Measurements from ENCODE around the gene PNMA6E.
"Not testable (repeated sequence)": the region's sequence is repeated elsewhere in the genome, so short reads cannot be mapped to it uniquely, and the experiment has no call there.

The PNMA6E gene

DNA sequence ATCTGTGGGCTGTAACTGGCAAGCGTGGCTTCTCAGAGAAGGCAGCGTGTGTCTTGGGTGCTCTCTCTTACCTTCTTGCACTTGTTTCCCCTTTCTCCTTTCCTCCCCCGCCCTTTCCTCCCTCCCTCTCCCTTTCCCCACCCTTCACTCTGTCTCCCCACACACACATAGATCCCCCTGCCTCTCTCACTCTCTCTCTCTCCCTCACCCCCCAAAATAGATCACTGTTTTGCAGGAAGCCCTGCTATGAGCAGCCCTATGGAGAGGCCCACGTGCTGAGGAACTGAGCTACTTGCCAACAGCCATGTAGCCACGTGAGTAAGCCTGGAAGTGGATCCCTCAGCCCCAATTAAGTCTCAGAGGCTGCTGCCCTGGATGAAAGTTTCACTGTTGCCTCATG lies 4.3 kb upstream of the PNMA6E start:
- H3K27ac ChIP-seq = no peak overlapping the region
- ChIA-PET POLR2A (ENCODE audit: low non-redundant PET) (no interaction called here), CTCF (no interaction called here)
- TF ChIP-seq, protein P1, sequence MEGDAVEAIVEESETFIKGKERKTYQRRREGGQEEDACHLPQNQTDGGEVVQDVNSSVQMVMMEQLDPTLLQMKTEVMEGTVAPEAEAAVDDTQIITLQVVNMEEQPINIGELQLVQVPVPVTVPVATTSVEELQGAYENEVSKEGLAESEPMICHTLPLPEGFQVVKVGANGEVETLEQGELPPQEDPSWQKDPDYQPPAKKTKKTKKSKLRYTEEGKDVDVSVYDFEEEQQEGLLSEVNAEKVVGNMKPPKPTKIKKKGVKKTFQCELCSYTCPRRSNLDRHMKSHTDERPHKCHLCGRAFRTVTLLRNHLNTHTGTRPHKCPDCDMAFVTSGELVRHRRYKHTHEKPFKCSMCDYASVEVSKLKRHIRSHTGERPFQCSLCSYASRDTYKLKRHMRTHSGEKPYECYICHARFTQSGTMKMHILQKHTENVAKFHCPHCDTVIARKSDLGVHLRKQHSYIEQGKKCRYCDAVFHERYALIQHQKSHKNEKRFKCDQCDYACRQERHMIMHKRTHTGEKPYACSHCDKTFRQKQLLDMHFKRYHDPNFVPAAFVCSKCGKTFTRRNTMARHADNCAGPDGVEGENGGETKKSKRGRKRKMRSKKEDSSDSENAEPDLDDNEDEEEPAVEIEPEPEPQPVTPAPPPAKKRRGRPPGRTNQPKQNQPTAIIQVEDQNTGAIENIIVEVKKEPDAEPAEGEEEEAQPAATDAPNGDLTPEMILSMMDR (conservative IDR thresholded peaks at IDR 0.05; ENCODE audit: low read depth) = no peak
- no peak for DNase-seq (ENCODE audit: low spot score)

DNA sequence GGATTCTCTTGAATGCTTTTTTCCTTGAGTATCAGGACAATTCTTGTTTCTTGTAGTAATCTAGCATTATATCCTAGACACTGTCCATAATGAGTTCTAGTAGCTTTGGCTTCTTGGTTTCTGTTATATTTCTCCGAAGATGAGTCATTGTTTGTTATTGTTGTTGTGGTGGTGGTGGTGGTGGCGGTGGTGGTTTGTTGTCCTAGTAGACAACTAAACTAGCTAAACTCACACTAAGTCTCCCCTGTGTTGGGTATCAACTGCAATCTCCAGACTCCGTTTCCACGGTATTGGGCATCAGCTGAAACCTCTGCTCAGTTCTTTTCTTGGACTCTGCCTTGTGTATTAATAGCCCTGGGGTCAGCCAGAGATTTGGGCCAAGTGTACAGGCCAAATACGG lies 3.2 kb upstream of the PNMA6E start:
- H3K27ac ChIP-seq; CTCF ChIA-PET; DNase-seq (ENCODE audit: low spot score); POLR2A ChIA-PET (ENCODE audit: low non-redundant PET): not testable (repeated sequence)

DNA sequence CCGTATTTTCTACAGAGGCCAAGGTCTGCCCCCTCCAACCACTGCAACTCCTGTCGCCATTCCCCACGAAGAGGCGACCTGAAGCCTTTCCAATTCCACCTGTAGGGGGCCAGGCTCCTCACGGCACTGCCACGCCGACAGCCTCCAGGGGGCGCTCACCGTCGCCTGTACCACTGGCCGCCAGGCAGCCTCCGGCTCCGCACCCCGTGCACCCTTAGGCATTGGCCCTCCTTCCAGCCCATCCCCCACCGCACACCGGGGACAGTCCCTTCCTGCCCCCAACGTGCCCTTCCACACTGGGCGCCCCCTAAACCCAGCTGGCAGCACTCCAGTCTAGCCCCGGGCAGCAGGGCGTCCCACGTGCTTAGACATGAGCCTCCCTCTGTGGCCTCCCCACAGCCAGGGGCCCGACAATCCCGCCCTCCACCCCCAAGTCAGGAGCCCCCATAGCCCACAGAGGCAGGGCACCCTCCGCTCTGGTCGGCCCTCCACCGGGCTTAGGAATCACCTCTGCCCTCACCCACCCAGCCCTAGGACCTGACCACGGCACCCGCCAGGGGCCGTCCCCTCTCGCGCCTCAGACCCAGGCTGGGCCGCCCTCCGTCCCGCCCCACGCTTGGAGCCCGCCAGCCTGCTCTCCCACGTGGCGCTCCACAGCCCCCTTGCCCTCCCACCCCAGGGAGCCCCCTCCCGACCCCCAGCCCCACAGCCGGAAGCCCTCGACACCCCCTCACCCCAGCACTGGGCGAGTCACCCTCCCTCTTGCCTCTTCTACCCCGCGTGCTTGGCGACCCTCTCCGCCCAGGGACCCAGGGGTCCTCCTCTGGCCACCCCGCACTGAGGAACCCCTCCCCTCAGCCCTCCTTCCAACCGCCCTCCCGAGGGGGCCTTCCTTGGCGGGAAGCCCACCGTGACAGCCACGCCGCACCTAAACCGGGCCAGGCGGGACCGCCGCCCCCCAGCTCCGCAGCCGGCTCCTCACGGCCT lies 711 bp downstream of the PNMA6E start:
- TF ChIP-seq, protein P1 (conservative IDR thresholded peaks at IDR 0.05; ENCODE audit: low read depth) = peak; percentile 58
- POLR2A ChIA-PET (ENCODE audit: low non-redundant PET) = no interaction called here
- no peak overlapping the region for H3K27ac ChIP-seq
- peak; percentile 49 for DNase-seq (ENCODE audit: low spot score)
- CTCF ChIA-PET = interaction anchor here (0.6 kb wide), 1 partner anchor 80 kb away, joined by 4 read pairs; no protein-coding TSS in a partner anchor

DNA sequence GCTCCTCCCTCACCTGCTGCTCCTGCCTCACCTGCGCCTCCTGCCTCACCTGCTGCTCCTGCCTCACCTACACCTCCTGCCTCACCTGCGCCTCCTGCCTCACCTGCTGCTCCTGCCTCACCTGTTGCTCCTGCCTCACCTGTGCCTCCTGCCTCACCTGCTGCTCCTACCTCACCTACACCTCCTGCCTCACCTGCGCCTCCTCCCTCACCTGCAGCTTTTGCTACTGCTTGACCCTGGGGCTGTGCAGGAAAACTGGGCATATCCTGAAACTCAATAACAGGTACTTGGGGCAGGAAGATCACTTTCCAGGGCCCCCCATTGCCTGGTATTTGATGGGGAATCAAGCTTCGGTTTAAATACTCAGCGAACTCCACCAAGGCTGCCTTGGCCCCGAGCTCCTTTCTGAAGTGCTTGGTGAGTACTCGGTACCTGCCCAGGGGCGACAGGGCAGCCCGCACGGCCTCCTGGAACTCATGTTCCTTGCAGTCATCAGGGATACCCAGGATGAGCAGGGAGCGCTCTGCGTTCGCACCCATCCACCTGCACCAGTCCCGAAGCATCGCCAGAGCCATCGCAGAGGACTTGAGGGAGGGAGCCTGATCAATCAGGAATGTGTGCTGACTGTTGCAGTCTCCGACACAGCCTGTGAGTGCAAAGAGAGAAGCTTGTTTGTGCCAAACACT lies 2.7 kb downstream of the PNMA6E start:
- CTCF ChIA-PET = interaction anchor here (0.6 to 0.9 kb wide), 2 partner anchors 109 to 430 kb away, joined by 4 read pairs; no protein-coding TSS in a partner anchor
- DNase-seq (ENCODE audit: low spot score) = no peak
- TF ChIP-seq, protein P1 (conservative IDR thresholded peaks at IDR 0.05; ENCODE audit: low read depth) = no peak
- POLR2A ChIA-PET (ENCODE audit: low non-redundant PET) = no interaction called here
- H3K27ac ChIP-seq = no peak overlapping the region

DNA sequence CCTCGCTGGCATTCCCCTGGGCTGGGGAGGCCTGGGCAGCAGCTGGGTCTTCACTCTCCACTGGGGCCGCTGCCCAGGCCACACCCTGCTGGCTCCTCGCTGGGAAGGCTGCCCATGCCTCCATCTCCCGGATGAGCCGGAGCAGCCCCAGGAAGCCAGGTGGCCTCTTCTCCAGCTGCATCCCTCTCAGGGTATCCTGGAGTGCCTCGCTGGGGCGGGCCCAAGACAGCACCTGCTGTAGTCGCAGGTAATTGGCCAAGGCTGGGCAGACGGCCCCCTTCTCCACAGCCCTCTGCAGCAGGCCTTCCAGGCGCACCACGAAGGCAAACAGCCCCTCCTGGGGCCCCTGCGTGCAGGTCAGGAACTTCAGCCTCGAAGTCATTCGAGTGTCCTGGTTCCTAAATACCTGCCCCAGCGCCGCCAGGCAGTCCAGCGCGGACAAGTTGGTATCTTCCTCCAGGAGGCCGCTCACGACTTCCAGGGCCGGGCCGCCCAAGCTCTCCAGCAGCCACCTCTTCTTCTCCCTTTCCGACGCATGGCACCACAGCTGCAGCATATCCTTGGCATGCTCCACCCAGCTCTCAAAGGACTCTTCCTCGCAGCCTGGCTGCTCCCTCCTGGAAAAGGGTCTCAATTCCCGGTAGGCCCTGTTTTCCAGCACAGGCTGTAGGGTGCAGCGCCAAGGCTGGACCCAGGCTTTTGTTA lies 3.7 kb downstream of the PNMA6E start:
- POLR2A ChIA-PET (ENCODE audit: low non-redundant PET) = no interaction called here
- DNase-seq (ENCODE audit: low spot score) = no peak
- CTCF ChIA-PET = interaction anchor here (0.6 kb wide), 1 partner anchor 431 kb away, joined by 4 read pairs; no protein-coding TSS in a partner anchor
- TF ChIP-seq, protein P1 (conservative IDR thresholded peaks at IDR 0.05; ENCODE audit: low read depth) = no peak
- no peak overlapping the region for H3K27ac ChIP-seq

DNA sequence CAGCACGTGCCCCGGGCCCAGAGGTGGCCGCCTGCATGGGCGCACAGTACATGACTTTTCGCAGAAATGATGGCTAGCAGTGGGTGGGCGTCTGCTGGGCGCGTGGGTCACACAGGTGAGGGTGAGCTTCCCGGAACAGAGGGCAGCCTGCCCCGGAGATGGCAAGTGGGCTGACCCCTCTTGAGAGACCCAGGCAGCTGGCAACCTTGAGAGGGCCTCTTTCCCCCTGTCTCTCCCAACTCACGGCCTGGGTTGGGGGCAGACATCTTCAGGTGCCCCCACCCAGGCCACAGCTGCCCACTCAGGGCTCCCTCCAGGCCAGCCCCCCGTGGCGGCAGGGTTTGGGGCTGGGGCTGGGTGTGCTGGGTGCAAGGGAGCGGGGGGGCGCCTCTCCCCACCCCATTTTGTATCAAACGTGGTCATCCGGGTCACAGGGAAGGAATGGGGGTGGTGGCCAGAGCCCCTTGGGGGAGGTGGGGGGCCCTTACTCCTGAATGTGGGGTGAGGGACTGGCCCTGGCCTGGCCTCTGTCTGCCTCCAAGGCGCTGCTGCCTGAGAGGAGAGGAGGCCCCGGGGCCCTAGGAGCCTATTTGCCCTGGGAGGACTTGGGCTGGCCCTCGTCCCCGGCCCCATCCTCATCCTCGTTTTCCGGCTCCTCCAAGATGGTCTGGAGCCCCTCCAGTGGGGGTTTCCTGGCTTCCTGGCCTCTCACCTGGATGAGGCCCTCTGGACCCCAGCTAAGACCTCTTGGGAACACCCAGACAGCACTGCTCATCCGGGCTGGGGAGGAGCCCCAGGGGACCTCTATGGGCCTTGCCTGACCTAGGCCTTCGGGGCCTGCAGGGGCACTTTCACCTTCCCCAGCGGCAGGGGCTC lies 4.6 kb downstream of the PNMA6E start:
- TF ChIP-seq, protein P1 (conservative IDR thresholded peaks at IDR 0.05; ENCODE audit: low read depth) = no peak
- no peak for DNase-seq (ENCODE audit: low spot score)
- CTCF ChIA-PET = no interaction called here
- H3K27ac ChIP-seq = no peak overlapping the region
- POLR2A ChIA-PET (ENCODE audit: low non-redundant PET) = no interaction called here
